Neural cell (in vitro differentiated cells): Measurements from ENCODE around the gene SCN1A.

ENCODE experiments used
- EP300 ChIP-seq: fragments of 450-650 bp; conservative IDR thresholded peaks from 2 replicates; pipeline ENCODE4 v1.6.1; 2014; ENCODE audit warnings: antibody characterized with exemption, mild to moderate bottlenecking, moderate library complexity; ENCODE audit not compliant: poor library complexity, severe bottlenecking
- EZH2 ChIP-seq: fragments of 200-600, 300-800 bp; shearing (Covaris generic), sonication (generic); IDR thresholded peaks from 2 replicates; pipeline ENCODE4 v1.6.1; 2014; ENCODE audit warnings: antibody characterized with exemption, low read length, borderline replicate concordance, mild to moderate bottlenecking; ENCODE audit not compliant: insufficient read depth, poor library complexity, severe bottlenecking
- MXI1 ChIP-seq: fragments of 450-650 bp; conservative IDR thresholded peaks from 2 replicates; pipeline ENCODE4 v1.6.1; 2014; ENCODE audit warnings: antibody characterized with exemption, mild to moderate bottlenecking; ENCODE audit not compliant: poor library complexity, severe bottlenecking
- POLR2AphosphoS5 ChIP-seq: IDR thresholded peaks from 2 replicates; pipeline ENCODE4 v1.6.1; 2012
- RAD21 ChIP-seq: fragments of 450-650 bp; conservative IDR thresholded peaks from 2 replicates; pipeline ENCODE4 v1.6.1; 2014; ENCODE audit warnings: antibody characterized with exemption, mild to moderate bottlenecking, moderate library complexity
- SMC3 ChIP-seq: fragments of 450-650 bp; conservative IDR thresholded peaks from 2 replicates; pipeline ENCODE4 v1.6.1; 2014; ENCODE audit warnings: antibody characterized with exemption, mild to moderate bottlenecking, moderate library complexity; ENCODE audit not compliant: poor library complexity
- TAF1 ChIP-seq: IDR thresholded peaks from 2 replicates; pipeline ENCODE4 v1.6.1; 2012; ENCODE audit warnings: low read depth
- TF ChIP-seq, protein P1 (sequence below): fragments of 450-650 bp; IDR thresholded peaks from 2 replicates; pipeline ENCODE4 v1.5.1; 2014; ENCODE audit warnings: antibody characterized with exemption, mild to moderate bottlenecking, moderate library complexity; ENCODE audit not compliant: poor library complexity, severe bottlenecking
- TF ChIP-seq, protein P2 (sequence below): IDR thresholded peaks from 2 replicates; pipeline ENCODE4 v1.6.1; 2012; ENCODE audit warnings: borderline replicate concordance

DNA sequence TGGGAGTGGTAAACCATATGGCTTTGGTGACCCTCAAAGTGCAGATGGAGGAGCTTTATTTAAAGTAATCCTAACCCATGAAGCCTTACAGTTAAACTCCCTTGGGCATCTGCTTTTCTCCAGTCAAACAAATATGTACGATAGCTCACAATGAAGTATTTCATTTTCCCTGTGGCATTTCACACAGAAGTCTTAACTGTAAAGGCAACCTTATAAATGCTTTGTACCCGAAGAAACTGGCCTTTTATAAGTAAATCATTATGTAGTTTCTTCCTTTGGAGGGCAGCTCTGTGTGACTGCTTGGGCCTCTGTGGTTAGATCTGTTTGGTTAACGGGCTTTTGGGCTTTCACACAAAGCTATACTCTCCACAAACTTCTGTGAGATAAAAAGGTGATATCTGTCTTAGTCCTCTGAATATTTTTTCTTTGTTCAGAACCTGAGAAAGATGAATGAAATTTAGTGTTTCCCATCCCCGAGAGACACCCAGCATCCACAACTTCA, 46.6 kb downstream of the SCN1A start:
- TF ChIP-seq EP300 (no peak), POLR2AphosphoS5 (no peak), RAD21 (no peak), EZH2 (no peak), MXI1 (no peak), TAF1 (no peak), SMC3 (no peak)
- TF ChIP-seq, protein P1, sequence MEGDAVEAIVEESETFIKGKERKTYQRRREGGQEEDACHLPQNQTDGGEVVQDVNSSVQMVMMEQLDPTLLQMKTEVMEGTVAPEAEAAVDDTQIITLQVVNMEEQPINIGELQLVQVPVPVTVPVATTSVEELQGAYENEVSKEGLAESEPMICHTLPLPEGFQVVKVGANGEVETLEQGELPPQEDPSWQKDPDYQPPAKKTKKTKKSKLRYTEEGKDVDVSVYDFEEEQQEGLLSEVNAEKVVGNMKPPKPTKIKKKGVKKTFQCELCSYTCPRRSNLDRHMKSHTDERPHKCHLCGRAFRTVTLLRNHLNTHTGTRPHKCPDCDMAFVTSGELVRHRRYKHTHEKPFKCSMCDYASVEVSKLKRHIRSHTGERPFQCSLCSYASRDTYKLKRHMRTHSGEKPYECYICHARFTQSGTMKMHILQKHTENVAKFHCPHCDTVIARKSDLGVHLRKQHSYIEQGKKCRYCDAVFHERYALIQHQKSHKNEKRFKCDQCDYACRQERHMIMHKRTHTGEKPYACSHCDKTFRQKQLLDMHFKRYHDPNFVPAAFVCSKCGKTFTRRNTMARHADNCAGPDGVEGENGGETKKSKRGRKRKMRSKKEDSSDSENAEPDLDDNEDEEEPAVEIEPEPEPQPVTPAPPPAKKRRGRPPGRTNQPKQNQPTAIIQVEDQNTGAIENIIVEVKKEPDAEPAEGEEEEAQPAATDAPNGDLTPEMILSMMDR, result no peak
- TF ChIP-seq, protein P2, sequence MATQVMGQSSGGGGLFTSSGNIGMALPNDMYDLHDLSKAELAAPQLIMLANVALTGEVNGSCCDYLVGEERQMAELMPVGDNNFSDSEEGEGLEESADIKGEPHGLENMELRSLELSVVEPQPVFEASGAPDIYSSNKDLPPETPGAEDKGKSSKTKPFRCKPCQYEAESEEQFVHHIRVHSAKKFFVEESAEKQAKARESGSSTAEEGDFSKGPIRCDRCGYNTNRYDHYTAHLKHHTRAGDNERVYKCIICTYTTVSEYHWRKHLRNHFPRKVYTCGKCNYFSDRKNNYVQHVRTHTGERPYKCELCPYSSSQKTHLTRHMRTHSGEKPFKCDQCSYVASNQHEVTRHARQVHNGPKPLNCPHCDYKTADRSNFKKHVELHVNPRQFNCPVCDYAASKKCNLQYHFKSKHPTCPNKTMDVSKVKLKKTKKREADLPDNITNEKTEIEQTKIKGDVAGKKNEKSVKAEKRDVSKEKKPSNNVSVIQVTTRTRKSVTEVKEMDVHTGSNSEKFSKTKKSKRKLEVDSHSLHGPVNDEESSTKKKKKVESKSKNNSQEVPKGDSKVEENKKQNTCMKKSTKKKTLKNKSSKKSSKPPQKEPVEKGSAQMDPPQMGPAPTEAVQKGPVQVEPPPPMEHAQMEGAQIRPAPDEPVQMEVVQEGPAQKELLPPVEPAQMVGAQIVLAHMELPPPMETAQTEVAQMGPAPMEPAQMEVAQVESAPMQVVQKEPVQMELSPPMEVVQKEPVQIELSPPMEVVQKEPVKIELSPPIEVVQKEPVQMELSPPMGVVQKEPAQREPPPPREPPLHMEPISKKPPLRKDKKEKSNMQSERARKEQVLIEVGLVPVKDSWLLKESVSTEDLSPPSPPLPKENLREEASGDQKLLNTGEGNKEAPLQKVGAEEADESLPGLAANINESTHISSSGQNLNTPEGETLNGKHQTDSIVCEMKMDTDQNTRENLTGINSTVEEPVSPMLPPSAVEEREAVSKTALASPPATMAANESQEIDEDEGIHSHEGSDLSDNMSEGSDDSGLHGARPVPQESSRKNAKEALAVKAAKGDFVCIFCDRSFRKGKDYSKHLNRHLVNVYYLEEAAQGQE, result no peak
